Tibial nerve (tissue), 4 donors: ENCODE results near the gene TMEM95. TPM values are rescaled to one million over a fixed set of nuclear protein-coding genes. Genes with fewer than 3 reads are reported as not detected.

Experiments used
- DNase-seq, 2 donors: peaks; one replicate each; pipeline ENCODE4 v3.0.0-alpha.2; 2019; ENCODE audit warnings: low spot score in 2 of 2
- H3K27ac ChIP-seq, 4 donors: fragments of 200-600 bp; sonication (generic) in 3 of 4; one replicate each; pipeline ENCODE4 v1.5.1; 2017 to 2019; ENCODE audit warnings: mild to moderate bottlenecking in 1 of 4
- H3K27me3 ChIP-seq, 2 donors: fragments of 200-600 bp; sonication (generic) in 1 of 2; one replicate each; pipeline versions ENCODE4 v1.5.1 to v1.6.0; 2017 to 2019
- H3K36me3 ChIP-seq, 3 donors: fragments of 200-600 bp; sonication (generic); one replicate each; pipeline ENCODE4 v1.5.1; 2018 to 2019
- H3K4me1 ChIP-seq, 4 donors: fragments of 200-600 bp; sonication (generic) in 3 of 4; one replicate each; pipeline ENCODE4 v1.5.1; 2017 to 2019
- H3K4me3 ChIP-seq, 4 donors: fragments of 200-600 bp; sonication (generic) in 3 of 4; one replicate each; pipeline ENCODE4 v1.5.1; 2017 to 2019; ENCODE audit warnings: mild to moderate bottlenecking in 1 of 4, moderate library complexity in 1 of 4
- H3K9me3 ChIP-seq, 4 donors: fragments of 200-600 bp; sonication (generic) in 3 of 4; one replicate each; pipeline ENCODE4 v1.5.1; 2017 to 2019
- CTCF ChIP-seq, 5 experiments: fragments of 200-600 bp in 3 of 5; fragments of 450-650 bp in 2 of 5; sonication (generic) in 3 of 5; IDR thresholded peaks; one replicate each; pipeline ENCODE4 v1.5.1; 2016 to 2019; ENCODE audit warnings: antibody characterized with exemption in 5 of 5, mild to moderate bottlenecking in 3 of 5, moderate library complexity in 2 of 5
- EP300 ChIP-seq, 2 donors: sonication (generic); formaldehyde crosslinking; IDR thresholded peaks; one replicate each; pipeline ENCODE4 v1.6.1; 2017; ENCODE audit warnings: antibody characterized with exemption in 2 of 2, mild to moderate bottlenecking in 1 of 2
- POLR2A ChIP-seq, 2 donors: fragments of 450-650 bp; IDR thresholded peaks; one replicate each; pipeline ENCODE4 v1.6.1; 2017; ENCODE audit warnings: antibody characterized with exemption in 2 of 2, mild to moderate bottlenecking in 2 of 2, moderate library complexity in 2 of 2
- WGBS, 2 donors: methylation state at CpG; one replicate each; pipeline ENCODE4 v1.1.5; 2018; 5-methylcytosine and 5-hydroxymethylcytosine counted together
- total RNA-seq, 4 donors: library from RNA; depleted of rRNA; stranded (reverse); fragments of >200 nt; gene quantifications; one replicate each; pipeline ENCODE4 v1.1.0, GENCODE V29; 2016

The TMEM95 gene
- total RNA-seq, 4 donors from 2014 or later: not detected

DNA sequence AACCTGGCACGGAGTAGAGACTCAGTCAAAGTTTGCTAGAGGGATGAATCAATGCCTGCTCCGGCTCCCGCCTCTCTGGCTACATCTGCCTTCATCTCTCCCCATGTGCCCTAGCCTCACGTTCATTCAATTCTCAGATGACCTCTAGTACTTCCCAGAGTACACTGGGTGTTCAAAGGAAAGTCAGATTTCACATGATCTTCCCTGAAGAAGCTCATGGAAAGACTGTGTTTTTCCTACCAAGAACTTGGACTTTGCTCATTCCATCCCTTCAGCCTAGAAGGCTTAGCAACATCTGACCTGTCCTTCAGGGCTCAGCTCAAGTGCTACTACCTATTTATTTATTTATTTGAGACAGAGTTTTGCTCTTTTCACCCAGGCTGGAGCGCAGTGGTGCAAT, 14.9 kb downstream of the TMEM95 start:
- no peaks in the 10 kb centered on the region for H3K4me1 ChIP-seq
- no peak for TF ChIP-seq EP300 (IDR thresholded peaks at IDR 0.05)
- TF ChIP-seq POLR2A (IDR thresholded peaks at IDR 0.05): no peak
- no peak for TF ChIP-seq CTCF (IDR thresholded peaks at IDR 0.05)
- WGBS, 2 donors: 76 to 86% methylated on average over 5 of the region's 5 CpGs
- no peak overlapping the region for H3K27ac ChIP-seq
- no peaks in the 10 kb centered on the region for H3K9me3 ChIP-seq
- no peak for DNase-seq
- no peaks in the 10 kb centered on the region for H3K36me3 ChIP-seq
- H3K27me3 ChIP-seq: no peaks in the 10 kb centered on the region
- no peak overlapping the region for H3K4me3 ChIP-seq

DNA sequence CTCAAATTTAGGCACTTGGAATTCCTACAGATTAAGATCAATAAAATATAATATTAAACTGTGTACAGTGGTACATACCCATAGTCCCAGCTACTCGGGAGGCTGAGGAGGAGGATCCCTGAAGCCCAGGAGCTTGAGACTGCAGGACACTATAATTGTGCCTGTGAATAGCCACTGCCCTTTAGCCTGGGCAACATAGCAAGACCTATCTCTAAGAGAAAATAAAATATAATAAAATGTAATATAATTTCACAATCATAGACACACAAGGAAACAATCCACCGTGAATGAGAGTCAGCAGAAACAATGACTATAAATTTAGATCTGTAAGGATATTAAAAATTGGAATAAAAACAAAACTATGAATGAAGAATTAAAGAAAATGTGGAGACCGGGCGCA, 15.9 kb downstream of the TMEM95 start:
- no peak overlapping the region for H3K4me3 ChIP-seq
- DNase-seq: no peak
- H3K36me3 ChIP-seq: no peaks in the 10 kb centered on the region
- 86% methylated on average over 4 of the region's 4 CpGs for WGBS, 2 donors
- peaks cover 0 to 6% of the 10 kb centered on the region in 2 donors for H3K27me3 ChIP-seq
- H3K27ac ChIP-seq: no peak overlapping the region
- H3K4me1 ChIP-seq: no peaks in the 10 kb centered on the region
- no peaks in the 10 kb centered on the region for H3K9me3 ChIP-seq
- TF ChIP-seq CTCF (IDR thresholded peaks at IDR 0.05) (no peak), EP300 (IDR thresholded peaks at IDR 0.05) (no peak), POLR2A (IDR thresholded peaks at IDR 0.05) (no peak)

- DNase-seq: no peak
- H3K27me3 ChIP-seq: peaks cover 0 to 15% of the 10 kb centered on the region in 2 donors
- no peak overlapping the region for H3K4me3 ChIP-seq
- no peaks in the 10 kb centered on the region for H3K4me1 ChIP-seq
- H3K36me3 ChIP-seq: no peaks in the 10 kb centered on the region
- no peaks in the 10 kb centered on the region for H3K9me3 ChIP-seq
- 89 to 91% methylated on average over 2 of the region's 2 CpGs for WGBS, 2 donors
- TF ChIP-seq POLR2A (IDR thresholded peaks at IDR 0.05) (no peak), EP300 (IDR thresholded peaks at IDR 0.05) (no peak), CTCF (IDR thresholded peaks at IDR 0.05) (no peak)
- H3K27ac ChIP-seq: no peak overlapping the region
Observed at GRCh38 chr17:7374353-7374752, 19.4 kb downstream of the TMEM95 start.

- no peak for TF ChIP-seq CTCF (IDR thresholded peaks at IDR 0.05)
- no peak for TF ChIP-seq EP300 (IDR thresholded peaks at IDR 0.05)
- TF ChIP-seq POLR2A (IDR thresholded peaks at IDR 0.05): no peak
- no peaks in the 10 kb centered on the region for H3K9me3 ChIP-seq
- H3K27ac ChIP-seq: no peak overlapping the region
- H3K4me1 ChIP-seq: peaks cover 0 to 35% (median 10%) of the 10 kb centered on the region in 4 donors
- DNase-seq: no peak
- H3K36me3 ChIP-seq: no peaks in the 10 kb centered on the region
- H3K4me3 ChIP-seq: no peak overlapping the region
- WGBS, 2 donors: 97 to 98% methylated on average over 3 of the region's 3 CpGs
- H3K27me3 ChIP-seq: peaks cover 0 to 55% of the 10 kb centered on the region in 2 donors
Observed at GRCh38 chr17:7379134-7379533, 24.2 kb downstream of the TMEM95 start.

DNA sequence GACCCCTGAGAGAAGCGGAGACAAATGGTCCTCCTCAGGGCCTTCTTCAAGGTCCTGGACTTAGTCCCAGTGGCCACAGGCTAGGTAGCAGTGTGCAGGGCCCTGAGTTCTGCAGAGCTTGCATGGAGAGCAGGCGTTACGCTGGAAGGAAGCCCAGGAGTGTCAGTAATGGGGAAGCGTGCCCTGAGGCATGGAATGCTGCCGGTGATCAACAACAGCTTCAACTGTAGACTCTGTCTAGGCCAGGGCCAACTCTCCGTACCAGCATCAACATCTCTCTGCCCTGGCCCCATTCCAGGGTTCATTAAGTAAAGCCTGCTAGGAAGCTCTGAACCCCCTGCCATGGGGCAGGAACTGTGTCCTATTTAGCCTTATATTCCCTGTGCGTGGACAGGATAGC, 25.4 kb downstream of the TMEM95 start:
- H3K4me1 ChIP-seq: peaks cover 0 to 40% (median 13%) of the 10 kb centered on the region in 4 donors
- H3K27ac ChIP-seq: peak overlapping the region in 3 of 4 donors; percentile 45 to 79 (median 78)
- no peaks in the 10 kb centered on the region for H3K36me3 ChIP-seq
- peak overlapping the region in 3 of 4 donors; percentile 20 to 61 (median 58) for H3K4me3 ChIP-seq
- WGBS, 2 donors: 30 to 38% methylated on average over 5 to 7 of the region's 7 CpGs
- H3K9me3 ChIP-seq: no peaks in the 10 kb centered on the region
- peak in 1 of 2 donors; percentile 26 for DNase-seq
- no peak for TF ChIP-seq POLR2A (IDR thresholded peaks at IDR 0.05)
- TF ChIP-seq CTCF (IDR thresholded peaks at IDR 0.05): no peak
- TF ChIP-seq EP300 (IDR thresholded peaks at IDR 0.05): no peak
- peaks cover 0 to 54% of the 10 kb centered on the region in 2 donors for H3K27me3 ChIP-seq
